Activated naive CD8-positive, alpha-beta T cell treated with anti-CD3 and anti-CD28 coated beads, Interleukin-2, amount 50 U/mL, for 24 hours (primary cell): ENCODE results near the gene MFSD2A.

ENCODE experiments used
- ATAC-seq: fragments of 150-1000 bp; cut with Tn5 transposase; one replicate; pipeline ENCODE4 v1.10.0; 2021
- DNase-seq: peaks from one replicate; pipeline ENCODE4 v3.0.0; 2021
- H3K27ac Mint-ChIP-seq: one replicate; pipeline ENCODE4 v1.8.0; 2021; ENCODE audit warnings: mild to moderate bottlenecking, mixed read lengths
- H3K27me3 Mint-ChIP-seq: one replicate; pipeline ENCODE4 v1.8.0; 2021; ENCODE audit warnings: mixed read lengths
- H3K36me3 Mint-ChIP-seq: one replicate; pipeline ENCODE4 v1.8.0; 2021; ENCODE audit warnings: low read depth, mixed read lengths
- H3K4me1 Mint-ChIP-seq: one replicate; pipeline ENCODE4 v1.8.0; 2021; ENCODE audit warnings: mixed read lengths
- H3K4me3 Mint-ChIP-seq: one replicate; pipeline ENCODE4 v1.8.0; 2021; ENCODE audit warnings: mild to moderate bottlenecking, moderate library complexity, mixed read lengths
- H3K9me3 Mint-ChIP-seq: one replicate; pipeline ENCODE4 v1.8.0; 2021; ENCODE audit warnings: mixed read lengths

Gene MFSD2A

DNA sequence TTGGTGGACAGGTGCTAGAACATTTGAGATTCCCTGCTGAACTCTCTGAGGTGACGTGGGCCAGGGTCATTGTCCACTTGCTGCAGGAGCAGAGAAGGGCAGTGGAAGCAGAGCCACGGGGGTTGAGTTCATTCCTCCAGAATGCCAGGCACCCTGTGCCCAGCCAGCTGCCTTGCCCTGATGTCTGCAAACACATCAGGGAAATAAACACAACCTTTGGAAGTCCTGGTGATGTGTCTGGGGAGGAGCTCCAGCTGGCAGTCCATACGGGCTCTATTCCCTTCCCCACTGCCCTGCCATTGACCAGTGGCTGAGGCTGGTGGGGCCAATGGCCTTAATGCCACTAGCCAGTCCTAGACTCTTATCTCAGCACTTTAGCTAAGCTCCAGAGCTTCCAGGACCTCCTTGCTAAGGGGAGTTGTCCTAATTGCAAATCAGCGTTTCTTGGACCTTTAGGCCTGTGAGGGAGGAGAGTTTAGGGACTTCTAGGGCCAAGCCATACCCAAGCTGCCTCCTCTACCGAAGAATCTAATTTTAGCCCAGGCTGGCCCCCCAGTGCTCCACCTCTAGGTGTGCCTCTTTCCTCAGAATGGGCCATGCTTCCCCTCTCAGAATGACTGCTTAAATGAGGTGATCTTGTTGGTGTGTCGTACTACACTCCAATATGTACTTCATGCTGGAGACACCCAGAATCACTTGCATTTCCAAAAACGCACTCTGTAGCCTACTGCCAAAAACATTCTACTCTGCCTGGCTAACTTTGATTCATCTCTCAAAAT lies 25.9 kb upstream of the MFSD2A start:
- Mint-ChIP-seq H3K4me3 (no peak overlapping the region), H3K9me3 (no peaks in the 10 kb centered on the region), H3K27ac (no peak overlapping the region), H3K36me3 (no peaks in the 10 kb centered on the region), H3K27me3 (peaks cover 2% of the 10 kb centered on the region), H3K4me1 (peaks cover 3% of the 10 kb centered on the region)
- DNase-seq, result no peak
- ATAC-seq, result no peak

DNA sequence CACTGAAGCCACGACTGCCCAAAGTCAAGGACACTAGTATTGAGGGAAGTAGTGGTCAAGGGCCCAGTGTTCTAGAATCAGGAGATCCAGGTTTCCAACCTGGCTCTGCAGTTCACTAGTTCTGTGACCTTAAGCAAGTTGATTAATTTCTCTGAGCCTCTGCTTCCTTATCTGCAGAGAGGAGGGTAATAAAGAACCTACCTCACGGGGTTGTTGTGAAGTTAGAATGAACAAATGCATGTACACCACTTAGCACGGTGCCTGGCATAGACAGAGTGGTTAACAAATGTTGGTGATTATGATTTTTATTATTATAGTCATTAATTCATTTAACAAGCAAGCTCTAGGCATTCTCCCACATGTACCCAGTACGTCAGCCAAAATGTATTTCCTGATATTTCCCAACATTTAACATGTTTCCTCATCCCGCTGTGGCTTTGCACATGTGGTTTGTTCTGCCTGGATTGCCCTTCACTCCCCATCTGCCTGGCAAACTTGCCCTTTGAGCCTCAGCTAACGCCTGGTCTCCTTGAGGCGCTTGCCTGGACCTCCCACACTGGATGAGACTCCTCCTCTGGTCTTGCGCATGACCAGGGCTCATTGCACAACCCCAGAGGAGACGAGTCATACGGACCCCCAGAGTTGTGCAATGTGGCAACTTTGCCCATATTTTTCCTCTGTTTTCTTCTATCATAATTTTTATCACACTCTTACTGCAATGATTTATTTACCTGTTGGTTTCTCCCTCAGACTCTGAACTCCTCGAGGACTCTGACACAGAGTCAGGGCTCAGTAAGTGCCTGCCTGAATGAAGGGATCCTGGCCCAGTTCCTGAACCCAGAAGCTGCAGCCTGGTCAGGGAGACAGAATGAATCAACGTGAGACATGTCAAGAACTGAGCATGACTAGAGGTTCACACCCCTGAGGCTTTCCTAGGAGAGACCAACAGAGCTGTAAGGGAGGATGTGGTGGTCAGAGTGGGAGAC lies 20.7 kb upstream of the MFSD2A start:
- no peak for DNase-seq
- Mint-ChIP-seq H3K36me3 (no peaks in the 10 kb centered on the region), H3K4me3 (no peak overlapping the region), H3K9me3 (no peaks in the 10 kb centered on the region), H3K27me3 (peaks cover 2% of the 10 kb centered on the region), H3K27ac (peak overlapping the region; percentile 7), H3K4me1 (peaks cover 3% of the 10 kb centered on the region)
- peak; percentile 52 for ATAC-seq

DNA sequence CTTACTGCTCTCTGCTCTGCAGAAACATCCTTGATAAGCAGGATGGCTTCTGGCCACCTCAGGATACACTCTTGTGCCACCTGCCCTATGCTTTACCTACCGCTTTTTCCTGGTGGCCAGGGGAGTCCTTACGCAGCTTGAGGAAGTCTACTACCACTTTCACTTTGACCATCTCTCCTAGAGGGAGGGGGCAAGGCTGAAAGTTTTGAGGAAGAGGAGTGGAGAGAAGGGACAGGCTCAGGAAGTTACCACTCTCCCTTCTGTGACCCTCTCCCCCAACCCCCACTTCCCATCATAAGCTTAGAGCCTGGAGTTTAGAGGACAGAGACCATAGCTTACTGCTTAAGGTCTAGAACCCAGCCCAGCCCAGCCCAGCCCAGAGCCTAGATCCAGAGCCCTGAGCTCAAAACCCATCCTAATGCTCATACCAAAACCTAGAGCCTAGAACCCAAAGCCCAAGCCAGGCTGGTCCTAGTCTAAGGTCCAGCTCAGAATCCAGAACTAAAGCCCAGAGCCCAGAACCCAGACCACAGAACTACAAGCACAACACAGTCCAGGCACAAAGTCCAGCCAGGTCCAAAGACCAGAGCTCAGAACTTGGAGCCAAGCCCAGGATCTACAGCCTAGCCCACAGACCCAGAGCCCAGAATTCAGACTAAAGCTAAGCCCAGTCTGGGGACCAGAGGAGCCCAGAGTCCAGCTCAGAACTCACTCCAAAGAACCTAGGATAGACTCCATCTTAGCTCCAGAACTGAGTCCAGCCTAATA lies 18.0 kb upstream of the MFSD2A start:
- H3K4me3 Mint-ChIP-seq, result no peak overlapping the region
- no peak overlapping the region for H3K27ac Mint-ChIP-seq
- ATAC-seq (no peak), DNase-seq (no peak)
- no peaks in the 10 kb centered on the region for H3K36me3 Mint-ChIP-seq
- H3K27me3 Mint-ChIP-seq, result peaks cover 3% of the 10 kb centered on the region
- H3K9me3 Mint-ChIP-seq, result no peaks in the 10 kb centered on the region
- peaks cover 3% of the 10 kb centered on the region for H3K4me1 Mint-ChIP-seq

DNA sequence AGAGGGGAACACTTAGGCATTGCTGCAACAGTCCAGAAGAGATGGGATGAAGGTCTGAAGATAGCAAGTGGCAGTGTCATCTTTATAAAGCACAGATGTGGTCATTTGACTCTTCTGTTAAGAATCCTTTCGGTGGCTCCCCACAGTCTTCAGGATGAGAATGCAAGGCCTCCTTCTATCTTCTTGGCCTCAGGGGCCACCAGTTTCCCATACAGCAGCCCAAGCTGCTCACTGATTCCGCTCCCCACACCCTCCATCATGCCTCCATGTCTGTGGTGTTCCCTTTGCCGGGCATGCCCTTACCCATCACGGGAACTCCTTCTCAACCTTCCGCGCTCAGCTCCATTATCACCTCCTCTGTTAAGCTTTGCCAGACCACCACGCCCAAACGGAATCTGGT lies 16.1 kb upstream of the MFSD2A start:
- peaks cover 3% of the 10 kb centered on the region for H3K4me1 Mint-ChIP-seq
- peaks cover 7% of the 10 kb centered on the region for H3K27me3 Mint-ChIP-seq
- DNase-seq, result no peak
- no peak for ATAC-seq
- no peaks in the 10 kb centered on the region for H3K36me3 Mint-ChIP-seq
- no peak overlapping the region for H3K4me3 Mint-ChIP-seq
- H3K9me3 Mint-ChIP-seq, result no peaks in the 10 kb centered on the region
- H3K27ac Mint-ChIP-seq, result no peak overlapping the region

DNA sequence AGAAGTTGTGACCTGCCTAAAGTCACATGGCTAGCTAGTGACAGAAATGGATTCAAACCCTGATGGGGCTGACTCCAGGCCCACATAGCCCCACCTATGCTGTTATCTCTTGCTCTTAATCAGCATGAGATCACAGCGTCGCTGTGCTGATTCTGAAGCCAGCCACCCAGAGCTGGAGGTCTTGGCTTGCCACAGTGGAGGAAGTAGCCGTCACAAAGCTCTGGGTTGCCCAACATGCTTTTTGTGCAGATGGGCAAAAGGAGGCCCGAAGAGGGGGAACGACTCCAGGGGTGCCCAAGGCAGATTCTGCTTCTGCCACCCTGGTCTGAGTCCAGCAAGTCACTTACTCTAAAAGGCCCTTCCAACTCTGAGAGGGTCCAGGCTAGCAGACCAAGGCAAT lies 14.7 kb upstream of the MFSD2A start:
- Mint-ChIP-seq H3K4me3 (no peak overlapping the region), H3K27ac (no peak overlapping the region), H3K4me1 (peaks cover 5% of the 10 kb centered on the region), H3K36me3 (no peaks in the 10 kb centered on the region), H3K27me3 (peaks cover 12% of the 10 kb centered on the region), H3K9me3 (no peaks in the 10 kb centered on the region)
- DNase-seq (no peak), ATAC-seq (no peak)

DNA sequence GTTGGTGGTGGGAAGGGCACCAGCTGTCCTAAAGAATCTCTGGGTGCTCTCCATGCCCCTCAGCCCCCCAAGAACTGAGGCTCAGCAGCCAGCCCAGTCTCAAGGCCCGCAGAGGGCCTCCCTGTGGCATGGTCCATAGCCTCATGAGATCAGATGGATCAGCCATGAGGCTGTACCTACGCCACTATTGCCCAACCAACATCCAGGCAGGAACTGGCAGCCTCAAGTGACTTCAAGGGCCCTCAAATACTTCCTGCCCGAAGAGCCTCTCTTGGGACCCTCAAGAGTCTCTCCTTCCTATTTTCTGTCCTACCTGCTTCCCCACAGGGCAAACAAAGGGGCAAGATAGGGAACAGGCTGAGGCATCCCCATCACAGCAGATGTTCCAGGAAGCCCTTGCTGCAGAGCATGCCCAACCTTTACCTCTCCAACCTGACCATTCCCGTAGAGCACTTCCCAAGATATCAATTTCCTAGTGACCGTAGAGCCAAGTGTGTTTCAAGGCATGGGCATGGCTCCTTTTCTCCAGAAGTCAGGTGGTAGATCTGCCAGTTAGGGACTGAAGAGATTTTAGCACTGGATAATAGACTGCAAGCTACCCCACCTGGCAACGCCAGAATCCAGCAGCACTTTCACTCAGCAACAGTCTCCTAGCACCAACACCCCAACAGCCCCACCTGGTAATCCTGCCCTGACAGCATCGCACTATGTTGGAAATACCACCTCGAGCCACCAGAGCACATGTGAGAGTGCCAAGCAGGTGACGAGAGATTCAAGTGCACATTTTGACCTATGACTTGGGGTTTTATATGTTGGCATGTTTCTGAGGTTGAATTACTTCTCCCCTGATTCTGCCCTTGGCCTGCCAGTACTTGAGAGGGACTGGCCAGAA lies 13.7 kb upstream of the MFSD2A start:
- DNase-seq, result no peak
- Mint-ChIP-seq H3K9me3 (no peaks in the 10 kb centered on the region), H3K27ac (no peak overlapping the region), H3K27me3 (peaks cover 14% of the 10 kb centered on the region), H3K4me1 (peaks cover 5% of the 10 kb centered on the region), H3K36me3 (no peaks in the 10 kb centered on the region), H3K4me3 (no peak overlapping the region)
- ATAC-seq, result no peak

DNA sequence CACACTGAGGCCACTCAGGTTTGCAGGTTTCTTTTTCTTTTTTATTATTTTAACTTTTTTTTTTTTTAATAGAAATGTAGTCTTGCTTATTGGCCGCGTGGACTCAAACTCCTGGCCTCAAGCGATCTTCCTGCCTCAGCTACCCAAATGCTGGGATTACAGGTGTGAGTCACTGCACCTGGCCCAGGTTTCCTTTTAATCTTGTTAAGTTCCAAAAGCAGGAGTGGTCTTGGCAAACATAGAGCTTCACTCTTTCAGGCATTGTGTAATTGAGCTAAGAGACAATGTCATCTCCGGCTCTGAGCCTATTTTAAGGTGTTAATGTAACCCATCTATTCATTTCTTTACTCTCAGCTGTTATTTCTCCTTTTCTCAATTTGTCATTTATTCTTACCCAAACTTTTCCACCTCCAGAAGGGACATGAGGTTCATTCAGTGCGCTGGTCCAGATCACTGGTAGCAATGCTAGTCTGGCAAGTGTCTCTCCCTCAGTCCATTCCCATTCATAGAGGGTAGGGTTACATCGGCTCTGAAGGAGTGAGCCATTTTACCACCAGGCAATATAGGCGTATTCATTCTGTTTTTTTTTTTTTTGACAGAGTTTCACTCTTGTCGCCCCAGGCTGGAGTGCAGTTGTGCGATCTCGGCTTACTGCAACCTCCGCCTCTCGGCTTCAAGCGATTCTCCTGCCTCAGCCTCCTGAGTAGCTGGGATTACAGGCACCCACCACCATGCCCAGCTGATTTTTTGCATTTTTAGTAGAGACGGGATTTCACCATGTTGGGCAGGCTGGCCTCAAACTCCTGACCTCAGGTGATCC lies 11.3 kb upstream of the MFSD2A start:
- H3K27me3 Mint-ChIP-seq, result peaks cover 14% of the 10 kb centered on the region
- no peak overlapping the region for H3K4me3 Mint-ChIP-seq
- H3K27ac Mint-ChIP-seq, result no peak overlapping the region
- no peaks in the 10 kb centered on the region for H3K36me3 Mint-ChIP-seq
- no peak for DNase-seq
- H3K9me3 Mint-ChIP-seq, result no peaks in the 10 kb centered on the region
- peaks cover 5% of the 10 kb centered on the region for H3K4me1 Mint-ChIP-seq
- ATAC-seq, result no peak

DNA sequence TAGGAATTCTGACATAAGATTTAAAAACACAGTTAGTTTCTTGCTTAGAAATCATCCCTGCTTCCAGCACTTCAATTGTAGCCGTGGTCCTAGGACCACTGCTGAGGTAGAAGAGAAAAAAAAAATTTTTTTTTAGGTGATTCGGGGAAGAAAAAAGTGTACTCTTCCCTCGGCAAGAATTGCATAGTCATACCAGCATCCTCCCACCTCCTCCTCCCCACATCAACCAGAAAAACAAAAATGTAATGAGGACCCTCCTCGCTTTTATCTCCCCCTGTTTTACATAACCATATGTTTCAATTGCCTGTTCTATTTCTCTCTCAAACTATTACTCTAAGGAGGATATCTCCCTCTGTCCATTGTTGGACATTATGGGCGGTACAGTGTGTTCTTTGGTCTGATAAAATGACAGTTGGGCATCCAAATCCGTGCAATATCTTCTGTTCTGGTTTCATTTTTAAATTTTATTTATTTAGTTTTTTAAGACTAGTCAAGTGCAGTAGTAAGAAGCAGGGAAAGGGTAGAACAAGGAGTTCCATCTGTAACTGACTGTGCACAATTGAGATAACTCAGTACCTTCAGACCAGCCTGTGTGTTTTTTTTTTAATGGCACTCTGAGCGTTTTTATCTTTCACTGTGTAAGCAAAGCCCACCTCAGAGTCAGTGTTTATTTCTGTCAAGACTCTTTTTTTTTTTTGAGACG lies 10.4 kb upstream of the MFSD2A start:
- Mint-ChIP-seq H3K27ac (no peak overlapping the region), H3K4me1 (peaks cover 5% of the 10 kb centered on the region), H3K27me3 (peaks cover 14% of the 10 kb centered on the region), H3K9me3 (no peaks in the 10 kb centered on the region), H3K4me3 (no peak overlapping the region), H3K36me3 (no peaks in the 10 kb centered on the region)
- DNase-seq (no peak), ATAC-seq (no peak)

DNA sequence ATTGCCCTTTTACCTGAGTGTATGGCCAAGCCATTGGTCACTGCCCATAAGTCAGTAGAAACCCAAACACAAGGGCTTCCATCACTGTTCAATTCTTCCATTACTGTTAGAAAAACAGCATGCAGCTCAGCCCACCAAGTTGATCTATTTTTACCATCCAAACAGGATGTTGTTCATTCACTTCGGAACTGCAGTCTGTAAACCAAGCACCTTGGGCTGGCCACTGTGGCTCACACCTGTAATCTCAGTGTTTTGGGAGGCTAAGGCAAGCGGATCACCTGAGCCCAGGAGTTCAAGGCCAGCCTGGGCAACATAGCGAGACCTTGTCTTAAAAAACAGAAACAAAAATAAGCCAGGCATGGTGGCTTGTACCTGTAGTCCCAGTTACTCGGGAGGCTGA lies 8.7 kb upstream of the MFSD2A start:
- Mint-ChIP-seq H3K36me3 (no peaks in the 10 kb centered on the region), H3K4me3 (no peak overlapping the region), H3K9me3 (no peaks in the 10 kb centered on the region), H3K4me1 (peaks cover 11% of the 10 kb centered on the region), H3K27me3 (peaks cover 14% of the 10 kb centered on the region), H3K27ac (no peak overlapping the region)
- no peak for ATAC-seq
- no peak for DNase-seq

DNA sequence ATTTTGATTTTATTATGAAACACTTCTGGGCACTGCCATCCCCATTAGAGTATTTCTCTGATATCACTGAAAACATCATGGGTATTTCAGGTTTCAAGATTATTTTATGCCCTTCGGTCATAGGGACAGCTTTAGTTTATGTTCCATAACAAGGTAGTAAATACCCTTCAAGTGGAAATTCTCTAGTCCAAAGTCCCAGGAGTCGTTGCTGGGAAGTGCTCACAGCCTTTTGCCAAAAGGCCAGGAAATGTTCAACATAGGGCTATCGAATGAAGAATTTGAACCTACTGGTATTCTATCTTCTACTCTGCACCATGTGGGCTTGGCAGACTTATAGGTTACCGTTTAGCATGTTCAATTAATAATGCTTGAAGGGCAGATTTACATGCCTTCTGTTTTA lies 7.7 kb upstream of the MFSD2A start:
- peaks cover 11% of the 10 kb centered on the region for H3K4me1 Mint-ChIP-seq
- H3K27ac Mint-ChIP-seq, result no peak overlapping the region
- peaks cover 11% of the 10 kb centered on the region for H3K27me3 Mint-ChIP-seq
- no peaks in the 10 kb centered on the region for H3K36me3 Mint-ChIP-seq
- DNase-seq (no peak), ATAC-seq (no peak)
- no peak overlapping the region for H3K4me3 Mint-ChIP-seq
- H3K9me3 Mint-ChIP-seq, result no peaks in the 10 kb centered on the region

DNA sequence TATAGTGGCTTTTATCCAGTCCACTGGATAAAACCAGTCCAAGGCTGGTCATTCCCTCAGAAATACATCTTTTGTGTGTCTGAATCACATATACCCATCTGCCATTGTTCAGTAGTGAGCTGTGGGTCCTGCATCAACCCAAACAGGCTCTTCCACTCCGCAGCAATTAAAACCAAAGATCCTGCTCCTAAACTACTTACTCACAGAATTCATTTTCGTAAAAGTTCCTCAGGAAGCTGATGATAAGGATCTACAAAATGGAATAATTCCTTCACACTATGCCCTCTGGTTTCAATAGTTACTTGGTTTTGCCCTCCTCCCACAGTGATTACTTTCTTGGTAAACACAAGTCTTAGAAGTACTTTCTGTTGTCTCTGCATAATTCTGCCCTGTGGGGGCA lies 5.1 kb upstream of the MFSD2A start:
- no peak overlapping the region for H3K27ac Mint-ChIP-seq

DNA sequence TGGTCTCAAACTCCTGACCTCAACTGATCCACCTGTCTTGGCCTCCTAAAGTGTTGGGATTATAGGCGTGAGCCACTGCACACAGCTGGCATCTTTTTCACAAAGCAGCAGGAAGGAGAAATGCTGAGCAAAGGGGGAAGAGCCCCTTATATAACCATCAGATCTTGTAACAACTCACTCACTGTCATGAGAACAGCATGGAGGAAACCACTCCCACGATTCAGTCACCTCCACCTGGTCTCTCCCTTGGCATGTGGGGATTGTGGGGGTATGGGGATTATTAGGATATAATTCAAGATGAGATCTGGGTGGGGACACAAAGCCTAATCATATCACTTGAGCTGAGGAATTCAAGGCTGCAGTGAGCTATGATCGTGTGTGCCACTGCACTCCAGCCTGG lies 3.0 kb upstream of the MFSD2A start:
- Mint-ChIP-seq H3K9me3 (no peaks in the 10 kb centered on the region), H3K4me3 (no peak overlapping the region), H3K27me3 (no peaks in the 10 kb centered on the region), H3K4me1 (peaks cover 25% of the 10 kb centered on the region), H3K27ac (no peak overlapping the region), H3K36me3 (peaks cover 10% of the 10 kb centered on the region)
- no peak for DNase-seq
- no peak for ATAC-seq

More for the DNA sequence above, 5.1 kb upstream of the MFSD2A start:
- no peak overlapping the region for H3K4me3 Mint-ChIP-seq
- H3K9me3 Mint-ChIP-seq, result no peaks in the 10 kb centered on the region
- ATAC-seq (no peak), DNase-seq (no peak)
- peaks cover 12% of the 10 kb centered on the region for H3K4me1 Mint-ChIP-seq
- H3K36me3 Mint-ChIP-seq, result no peaks in the 10 kb centered on the region
- H3K27me3 Mint-ChIP-seq, result peaks cover 2% of the 10 kb centered on the region
